PC-3 (cell line): Measurements from ENCODE around the gene MYL10.

ENCODE experiments used
- EZH2 ChIP-seq: fragments of 300-600 bp; sonication (generic); IDR thresholded peaks from one replicate; pipeline ENCODE4 v1.6.1; 2017; ENCODE audit warnings: antibody characterized with exemption, mild to moderate bottlenecking, low read length; ENCODE audit not compliant: unreplicated experiment
- TF ChIP-seq, protein P1 (sequence below): fragments of 300-600 bp; sonication (generic); conservative IDR thresholded peaks from 2 replicates; pipeline ENCODE4 v1.5.1; 2017; ENCODE audit warnings: antibody characterized with exemption, low read depth, mild to moderate bottlenecking, low read length

DNA sequence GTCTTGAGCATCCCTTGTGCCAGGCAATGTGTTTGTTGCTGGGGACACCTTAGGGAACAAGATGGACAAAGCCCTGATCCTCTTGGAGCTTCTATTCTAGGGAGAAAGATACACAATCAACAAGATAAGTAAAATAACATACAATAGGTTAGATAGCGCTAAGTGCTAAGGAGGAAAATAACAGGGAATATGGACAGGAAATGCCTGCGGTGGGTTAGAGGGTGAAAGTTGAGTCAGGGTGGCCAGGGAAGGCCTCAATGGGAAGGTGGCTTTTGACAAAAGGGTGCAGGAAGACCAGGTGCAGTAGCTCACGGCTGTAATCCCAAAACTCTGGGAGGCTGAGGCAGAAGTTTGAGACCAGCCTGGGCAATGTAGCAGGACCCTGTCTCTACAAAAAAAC, 38.3 kb upstream of the MYL10 start:
- TF ChIP-seq EZH2 = no peak
- TF ChIP-seq, protein P1, sequence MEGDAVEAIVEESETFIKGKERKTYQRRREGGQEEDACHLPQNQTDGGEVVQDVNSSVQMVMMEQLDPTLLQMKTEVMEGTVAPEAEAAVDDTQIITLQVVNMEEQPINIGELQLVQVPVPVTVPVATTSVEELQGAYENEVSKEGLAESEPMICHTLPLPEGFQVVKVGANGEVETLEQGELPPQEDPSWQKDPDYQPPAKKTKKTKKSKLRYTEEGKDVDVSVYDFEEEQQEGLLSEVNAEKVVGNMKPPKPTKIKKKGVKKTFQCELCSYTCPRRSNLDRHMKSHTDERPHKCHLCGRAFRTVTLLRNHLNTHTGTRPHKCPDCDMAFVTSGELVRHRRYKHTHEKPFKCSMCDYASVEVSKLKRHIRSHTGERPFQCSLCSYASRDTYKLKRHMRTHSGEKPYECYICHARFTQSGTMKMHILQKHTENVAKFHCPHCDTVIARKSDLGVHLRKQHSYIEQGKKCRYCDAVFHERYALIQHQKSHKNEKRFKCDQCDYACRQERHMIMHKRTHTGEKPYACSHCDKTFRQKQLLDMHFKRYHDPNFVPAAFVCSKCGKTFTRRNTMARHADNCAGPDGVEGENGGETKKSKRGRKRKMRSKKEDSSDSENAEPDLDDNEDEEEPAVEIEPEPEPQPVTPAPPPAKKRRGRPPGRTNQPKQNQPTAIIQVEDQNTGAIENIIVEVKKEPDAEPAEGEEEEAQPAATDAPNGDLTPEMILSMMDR = no peak
